Hepatocyte (in vitro differentiated cells): Measurements from ENCODE around the gene RPL35.

Experiments
- EZH2 ChIP-seq: fragments of 200-600 bp; sonication (generic); IDR thresholded peaks from 2 replicates; pipeline ENCODE4 v1.6.1; 2016; ENCODE audit warnings: antibody characterized with exemption, mild to moderate bottlenecking, borderline replicate concordance
- EZH2phosphoT487 ChIP-seq: fragments of 200-600 bp; sonication (generic); IDR thresholded peaks from one replicate; pipeline ENCODE4 v1.6.1; 2018; ENCODE audit warnings: antibody characterized with exemption, mild to moderate bottlenecking, low read depth, moderate library complexity; ENCODE audit not compliant: unreplicated experiment, severe bottlenecking
- TF ChIP-seq, protein P1 (sequence below): fragments of 200-600 bp; sonication (generic); IDR thresholded peaks from 2 replicates; pipeline ENCODE4 v1.5.1; 2016; ENCODE audit warnings: antibody characterized with exemption, mild to moderate bottlenecking; ENCODE audit not compliant: poor library complexity

GRCh38 chr9:124852121-124852828 is 9.5 kb downstream of the RPL35 start:
- TF ChIP-seq, protein P1, sequence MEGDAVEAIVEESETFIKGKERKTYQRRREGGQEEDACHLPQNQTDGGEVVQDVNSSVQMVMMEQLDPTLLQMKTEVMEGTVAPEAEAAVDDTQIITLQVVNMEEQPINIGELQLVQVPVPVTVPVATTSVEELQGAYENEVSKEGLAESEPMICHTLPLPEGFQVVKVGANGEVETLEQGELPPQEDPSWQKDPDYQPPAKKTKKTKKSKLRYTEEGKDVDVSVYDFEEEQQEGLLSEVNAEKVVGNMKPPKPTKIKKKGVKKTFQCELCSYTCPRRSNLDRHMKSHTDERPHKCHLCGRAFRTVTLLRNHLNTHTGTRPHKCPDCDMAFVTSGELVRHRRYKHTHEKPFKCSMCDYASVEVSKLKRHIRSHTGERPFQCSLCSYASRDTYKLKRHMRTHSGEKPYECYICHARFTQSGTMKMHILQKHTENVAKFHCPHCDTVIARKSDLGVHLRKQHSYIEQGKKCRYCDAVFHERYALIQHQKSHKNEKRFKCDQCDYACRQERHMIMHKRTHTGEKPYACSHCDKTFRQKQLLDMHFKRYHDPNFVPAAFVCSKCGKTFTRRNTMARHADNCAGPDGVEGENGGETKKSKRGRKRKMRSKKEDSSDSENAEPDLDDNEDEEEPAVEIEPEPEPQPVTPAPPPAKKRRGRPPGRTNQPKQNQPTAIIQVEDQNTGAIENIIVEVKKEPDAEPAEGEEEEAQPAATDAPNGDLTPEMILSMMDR = no peak
- no peak for TF ChIP-seq EZH2phosphoT487
- TF ChIP-seq EZH2 = no peak
